ENCODE results near the gene NAGPA. TPM values are rescaled to one million over a fixed set of nuclear protein-coding genes. Genes with fewer than 3 reads are reported as not detected.

The NAGPA gene
- total RNA-seq, 4 donors from 2014 or later: 19.6 to 34.7 (median 26.0) TPM

DNA sequence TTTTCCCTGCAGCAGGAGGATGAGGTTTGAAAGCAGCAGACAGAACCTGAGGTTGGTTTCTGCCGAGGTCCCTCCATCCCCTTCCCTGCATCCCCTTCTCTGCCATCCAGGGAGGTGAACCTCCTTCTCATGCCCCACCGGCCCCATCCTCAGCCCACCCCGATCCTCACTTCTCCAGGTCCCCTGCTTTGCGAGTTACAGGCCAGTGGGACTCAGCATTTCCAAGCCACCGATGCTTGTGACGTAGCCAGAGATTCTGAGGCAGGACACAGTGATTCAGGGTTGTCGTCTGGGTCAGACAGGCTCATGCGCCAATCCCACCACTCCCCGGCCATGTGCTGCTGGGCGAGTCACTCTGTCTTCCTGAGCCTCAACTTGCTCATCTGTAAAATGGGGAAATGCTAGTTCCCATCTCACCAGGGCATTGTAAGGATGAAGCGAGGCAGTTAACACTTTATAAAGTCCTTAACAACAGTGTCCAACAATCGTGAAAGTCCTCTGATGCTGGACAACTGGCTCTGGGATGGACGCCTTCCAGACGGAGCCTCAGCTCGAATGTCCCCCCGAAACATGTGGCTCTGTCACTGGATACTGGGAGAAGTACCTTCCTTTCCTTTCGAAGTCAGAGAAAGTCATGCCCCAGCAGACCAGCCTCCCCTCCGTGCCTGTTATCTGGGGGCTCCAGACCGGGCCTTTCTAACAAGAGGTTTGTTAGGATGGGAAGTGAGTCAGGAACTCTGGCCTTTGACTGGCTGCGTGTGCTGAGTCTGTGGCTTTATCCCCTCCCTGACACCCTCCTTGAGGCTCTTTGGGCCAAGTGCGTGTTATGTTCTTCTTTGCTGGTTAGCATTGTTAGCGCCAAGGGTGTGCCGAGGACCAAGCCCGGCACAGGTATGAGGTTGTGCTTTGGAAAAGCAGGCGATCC is 53.7 kb downstream of the NAGPA start:
- H3K27me3 ChIP-seq: peaks cover 0 to 12% (median 0%) of the 10 kb centered on the region in 4 donors
- H3K9me3 ChIP-seq: no peaks in the 10 kb centered on the region
- H3K4me1 ChIP-seq: no peaks in the 10 kb centered on the region
- no peak for DNase-seq
- H3K4me3 ChIP-seq: no peak overlapping the region
- WGBS, 2 donors: 52 to 74% methylated on average over 10 to 21 of the region's 25 CpGs
- TF ChIP-seq, protein P1, sequence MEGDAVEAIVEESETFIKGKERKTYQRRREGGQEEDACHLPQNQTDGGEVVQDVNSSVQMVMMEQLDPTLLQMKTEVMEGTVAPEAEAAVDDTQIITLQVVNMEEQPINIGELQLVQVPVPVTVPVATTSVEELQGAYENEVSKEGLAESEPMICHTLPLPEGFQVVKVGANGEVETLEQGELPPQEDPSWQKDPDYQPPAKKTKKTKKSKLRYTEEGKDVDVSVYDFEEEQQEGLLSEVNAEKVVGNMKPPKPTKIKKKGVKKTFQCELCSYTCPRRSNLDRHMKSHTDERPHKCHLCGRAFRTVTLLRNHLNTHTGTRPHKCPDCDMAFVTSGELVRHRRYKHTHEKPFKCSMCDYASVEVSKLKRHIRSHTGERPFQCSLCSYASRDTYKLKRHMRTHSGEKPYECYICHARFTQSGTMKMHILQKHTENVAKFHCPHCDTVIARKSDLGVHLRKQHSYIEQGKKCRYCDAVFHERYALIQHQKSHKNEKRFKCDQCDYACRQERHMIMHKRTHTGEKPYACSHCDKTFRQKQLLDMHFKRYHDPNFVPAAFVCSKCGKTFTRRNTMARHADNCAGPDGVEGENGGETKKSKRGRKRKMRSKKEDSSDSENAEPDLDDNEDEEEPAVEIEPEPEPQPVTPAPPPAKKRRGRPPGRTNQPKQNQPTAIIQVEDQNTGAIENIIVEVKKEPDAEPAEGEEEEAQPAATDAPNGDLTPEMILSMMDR (IDR thresholded peaks at IDR 0.05): no peak
- no peak for TF ChIP-seq POLR2A (IDR thresholded peaks at IDR 0.05)
- H3K27ac ChIP-seq: no peak overlapping the region
- intact Hi-C loops (cut with DNase I): no loop called here
- H3K36me3 ChIP-seq: no peaks in the 10 kb centered on the region

- Histone ChIP-seq H3K27me3 (peaks cover 0 to 6% (median 0%) of the 10 kb centered on the region in 4 donors), H3K27ac (no peak overlapping the region), H3K4me3 (no peak overlapping the region), H3K4me1 (no peaks in the 10 kb centered on the region), H3K9me3 (no peaks in the 10 kb centered on the region), H3K36me3 (no peaks in the 10 kb centered on the region)
- DNase-seq: no peak
- TF ChIP-seq, protein P1 (IDR thresholded peaks at IDR 0.05): no peak
- no peak for TF ChIP-seq POLR2A (IDR thresholded peaks at IDR 0.05)
- intact Hi-C loops (cut with DNase I): no loop called here
- WGBS, 2 donors: 74 to 80% methylated on average over 4 to 6 of the region's 7 CpGs
Observed at GRCh38 chr16:4979164-4979563, 54.6 kb downstream of the NAGPA start.

DNA sequence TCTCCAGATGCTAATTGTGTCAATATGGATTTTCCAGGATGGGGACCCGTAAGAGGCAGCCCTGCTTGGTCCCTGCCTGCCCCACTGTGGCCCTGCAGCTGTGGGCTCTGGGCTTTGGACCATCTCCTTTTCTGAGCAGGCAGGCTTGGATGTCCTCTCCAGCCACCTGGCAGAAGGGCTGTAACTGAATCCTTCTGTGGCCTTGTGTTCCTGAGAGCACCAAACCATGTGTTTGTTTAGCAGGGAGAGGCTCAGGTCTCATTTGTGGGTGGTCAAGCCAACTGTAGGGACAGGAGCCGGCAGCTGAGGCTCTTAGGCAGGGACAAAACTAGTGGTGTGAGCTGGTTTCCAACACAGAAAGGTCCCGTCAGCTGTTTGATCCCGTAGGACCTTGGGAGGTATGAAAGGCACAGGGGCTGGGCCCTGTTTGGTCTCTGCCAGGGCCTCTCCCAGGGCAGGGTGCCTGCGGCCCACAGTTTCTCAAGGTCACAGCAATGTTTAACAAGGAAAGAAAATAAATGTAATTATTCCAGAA is 57.1 kb downstream of the NAGPA start:
- TF ChIP-seq POLR2A (IDR thresholded peaks at IDR 0.05): no peak
- TF ChIP-seq, protein P1 (IDR thresholded peaks at IDR 0.05): no peak
- H3K4me3 ChIP-seq: no peak overlapping the region
- H3K36me3 ChIP-seq: no peaks in the 10 kb centered on the region
- no peaks in the 10 kb centered on the region for H3K9me3 ChIP-seq
- no peaks in the 10 kb centered on the region for H3K27me3 ChIP-seq
- H3K27ac ChIP-seq: no peak overlapping the region
- DNase-seq: no peak
- intact Hi-C loops (cut with DNase I): no loop called here
- WGBS, 2 donors: 78% methylated on average over 4 of the region's 5 CpGs; no CpG with 5 or more reads in 1 of the 2 donors
- H3K4me1 ChIP-seq: no peaks in the 10 kb centered on the region

GRCh38 chr16:4976079-4976478 is 57.7 kb downstream of the NAGPA start:
- H3K27ac ChIP-seq: no peak overlapping the region
- H3K27me3 ChIP-seq: no peaks in the 10 kb centered on the region
- H3K9me3 ChIP-seq: no peaks in the 10 kb centered on the region
- no peak for DNase-seq
- H3K4me1 ChIP-seq: no peaks in the 10 kb centered on the region
- 63 to 90% methylated on average over 2 of the region's 2 CpGs for WGBS, 2 donors
- TF ChIP-seq, protein P1 (IDR thresholded peaks at IDR 0.05): no peak
- no peak for TF ChIP-seq POLR2A (IDR thresholded peaks at IDR 0.05)
- no peaks in the 10 kb centered on the region for H3K36me3 ChIP-seq
- H3K4me3 ChIP-seq: no peak overlapping the region
- intact Hi-C loops (cut with DNase I): no loop called here

Other genes starting within 250 kb of the NAGPA start
- gene SEPTIN12, start 245.6 kb downstream of the NAGPA start, total RNA-seq: not detected
- 10 to 100 TPM in 1 of 4 donors, 1 to 10 TPM in 2, not detected in 1; 4.8 to 10.2 (median 5.2) TPM for gene SMIM22, start 238.6 kb downstream of the NAGPA start, total RNA-seq
- gene ROGDI, start 231.3 kb downstream of the NAGPA start, total RNA-seq: 10 to 100 TPM; 16.4 to 35.8 (median 31.6) TPM
- gene GLYR1, start 186.6 kb downstream of the NAGPA start, total RNA-seq: 10 to 100 TPM; 31.9 to 47.9 (median 45.8) TPM
- gene UBN1, start 186.5 kb downstream of the NAGPA start, total RNA-seq: 10 to 100 TPM; 12.3 to 22.7 (median 19.6) TPM
- gene PPL, start 96.8 kb downstream of the NAGPA start, total RNA-seq: 1,000 to 10,000 TPM in 2 of 4 donors, 100 to 1,000 TPM in 2; 504 to 1,677 (median 860) TPM
- 1 to 10 TPM in 1 of 4 donors, under 1 TPM in 3; 0.22 to 5.6 (median 0.49) TPM for gene SEC14L5, start 75.6 kb downstream of the NAGPA start, total RNA-seq
- 1 to 10 TPM in 3 of 4 donors, under 1 TPM in 1; 0.38 to 4.8 (median 2.4) TPM for gene C16orf89, start 32.0 kb upstream of the NAGPA start, total RNA-seq
- gene ALG1, start 37.9 kb upstream of the NAGPA start, total RNA-seq: 10 to 100 TPM; 14.9 to 18.7 (median 16.5) TPM
- gene EEF2KMT, start 63.9 kb upstream of the NAGPA start, total RNA-seq: 10 to 100 TPM in 2 of 4 donors, 1 to 10 TPM in 2; 6.3 to 15.8 (median 8.8) TPM

Measured in esophagus squamous epithelium (tissue), 5 donors.